ENCODE data around the gene SSTR5.
A peak's percentile ranks its signal among the peaks of the same experiment; 100 is the strongest.

SSTR5 gene

GRCh38 chr16:1035066-1035415 lies 37.5 kb upstream of the SSTR5 start:
- Mint-ChIP-seq H3K27ac (no peak overlapping the region), H3K4me1 (no peaks in the 10 kb centered on the region), H3K27me3 (no peaks in the 10 kb centered on the region)

GRCh38 chr16:1036166-1036565 lies 36.4 kb upstream of the SSTR5 start:
- Mint-ChIP-seq H3K4me1 (no peaks in the 10 kb centered on the region), H3K27me3 (no peaks in the 10 kb centered on the region), H3K4me3 (no peak overlapping the region), H3K9me3 (no peaks in the 10 kb centered on the region), H3K36me3 (no peaks in the 10 kb centered on the region), H3K27ac (no peak overlapping the region)

More at GRCh38 chr16:1035066-1035415, 37.5 kb upstream of the SSTR5 start:
- no peaks in the 10 kb centered on the region for H3K36me3 Mint-ChIP-seq
- H3K9me3 Mint-ChIP-seq = no peaks in the 10 kb centered on the region
- H3K4me3 Mint-ChIP-seq = no peak overlapping the region

DNA sequence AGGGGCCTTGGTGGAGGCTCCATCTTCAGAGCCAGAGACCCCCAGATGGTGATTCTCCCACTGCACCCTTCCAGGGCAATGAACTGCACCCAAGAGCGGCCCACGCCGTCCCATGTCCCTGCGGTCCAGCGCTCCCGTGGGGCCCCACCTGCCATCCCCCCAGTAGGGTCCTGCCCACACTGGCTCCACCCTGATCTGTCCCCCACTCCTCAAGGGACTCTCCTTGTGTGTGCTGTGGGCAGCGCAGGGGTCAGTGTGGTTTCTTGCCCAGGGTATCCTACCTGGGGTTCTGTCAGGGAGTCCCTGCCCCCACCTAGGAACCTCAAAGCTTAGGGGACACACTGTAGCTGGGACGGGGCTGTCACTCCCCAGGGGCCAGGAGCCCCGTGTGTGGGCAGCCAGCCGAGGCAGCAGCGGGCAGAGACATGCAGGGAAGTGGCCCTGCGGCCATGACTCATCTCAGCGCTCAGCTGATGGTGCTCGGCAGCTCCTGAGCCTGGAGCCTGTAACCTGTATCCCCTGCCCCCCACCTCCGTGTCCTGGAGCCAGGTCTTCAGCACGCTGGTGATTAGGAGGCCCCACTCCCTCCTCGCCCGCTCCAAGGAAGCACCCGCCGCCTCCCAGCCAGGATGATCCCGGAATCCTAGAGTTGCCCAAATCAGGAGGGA lies 35.7 kb upstream of the SSTR5 start:
- H3K36me3 Mint-ChIP-seq = no peaks in the 10 kb centered on the region
- H3K9me3 Mint-ChIP-seq = no peaks in the 10 kb centered on the region
- H3K4me1 Mint-ChIP-seq = no peaks in the 10 kb centered on the region
- no peak overlapping the region for H3K4me3 Mint-ChIP-seq
- H3K27me3 Mint-ChIP-seq = no peaks in the 10 kb centered on the region
- no peak overlapping the region for H3K27ac Mint-ChIP-seq

DNA sequence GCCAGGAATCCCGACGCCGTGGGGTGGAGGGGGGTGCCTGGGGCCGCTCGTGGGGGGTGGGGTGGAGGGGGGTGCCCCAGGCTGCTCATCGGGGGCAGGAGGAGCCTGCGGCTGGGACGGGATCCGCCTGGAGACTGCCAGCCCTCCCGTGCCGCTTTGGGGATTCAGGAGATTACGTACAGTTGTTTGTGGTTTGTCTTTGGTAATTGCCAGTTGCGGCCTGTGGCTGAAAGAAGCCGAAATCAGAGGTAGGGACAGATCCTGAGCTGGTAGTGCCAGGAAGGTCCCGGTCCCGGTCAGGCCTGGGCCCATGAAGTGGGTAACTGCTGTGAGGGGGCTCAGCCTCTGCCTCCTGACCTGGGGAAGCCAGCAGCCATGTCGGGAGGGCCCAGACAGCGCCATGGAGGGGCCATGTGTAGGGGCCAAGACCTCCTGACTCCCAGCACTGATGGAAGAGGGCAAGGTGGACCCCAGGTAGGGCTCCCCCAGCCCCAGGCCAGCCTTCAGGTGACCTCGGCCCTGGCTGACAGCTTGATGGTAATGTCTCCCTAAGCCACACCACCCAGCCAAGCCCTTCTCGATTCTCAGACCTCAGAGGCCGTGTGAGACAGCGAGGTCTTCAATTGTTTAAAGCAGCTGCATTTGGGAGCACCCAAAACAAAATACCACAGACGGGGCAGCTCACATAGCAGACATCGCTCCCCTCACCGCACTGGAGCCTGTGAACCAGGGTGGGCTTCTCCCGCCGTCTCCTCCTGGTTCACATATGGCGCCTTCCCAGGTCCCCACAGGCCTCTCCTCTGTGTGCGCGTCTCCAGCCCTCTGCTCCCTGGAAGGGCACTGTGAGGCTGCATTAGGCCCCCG lies 34.9 kb upstream of the SSTR5 start:
- no peaks in the 10 kb centered on the region for H3K9me3 Mint-ChIP-seq
- no peaks in the 10 kb centered on the region for H3K36me3 Mint-ChIP-seq
- no peak overlapping the region for H3K27ac Mint-ChIP-seq
- no peaks in the 10 kb centered on the region for H3K4me1 Mint-ChIP-seq
- H3K27me3 Mint-ChIP-seq = no peaks in the 10 kb centered on the region
- H3K4me3 Mint-ChIP-seq = no peak overlapping the region

DNA sequence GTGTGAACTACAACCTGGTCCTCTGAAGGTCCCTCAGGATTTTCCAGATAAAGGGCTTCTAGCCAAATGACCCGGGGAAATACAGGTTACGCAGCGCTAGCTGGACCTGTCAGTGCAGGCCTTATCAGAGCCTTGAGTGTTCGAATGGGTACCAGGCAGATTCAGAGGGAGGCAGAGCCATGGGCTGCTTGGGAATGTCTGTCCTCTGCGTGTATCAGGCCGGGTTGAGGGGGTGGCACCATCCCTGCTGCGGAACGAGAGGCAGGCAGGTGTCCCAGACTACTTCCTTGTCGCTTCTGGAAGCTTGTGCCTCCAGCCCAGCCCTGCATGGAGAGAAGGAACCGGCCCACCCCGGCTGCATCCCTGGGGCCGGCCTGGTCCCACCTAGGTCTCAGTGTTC lies 33.6 kb upstream of the SSTR5 start:
- Mint-ChIP-seq H3K9me3 (no peaks in the 10 kb centered on the region), H3K4me3 (no peak overlapping the region), H3K4me1 (no peaks in the 10 kb centered on the region), H3K27ac (no peak overlapping the region), H3K36me3 (no peaks in the 10 kb centered on the region), H3K27me3 (no peaks in the 10 kb centered on the region)

DNA sequence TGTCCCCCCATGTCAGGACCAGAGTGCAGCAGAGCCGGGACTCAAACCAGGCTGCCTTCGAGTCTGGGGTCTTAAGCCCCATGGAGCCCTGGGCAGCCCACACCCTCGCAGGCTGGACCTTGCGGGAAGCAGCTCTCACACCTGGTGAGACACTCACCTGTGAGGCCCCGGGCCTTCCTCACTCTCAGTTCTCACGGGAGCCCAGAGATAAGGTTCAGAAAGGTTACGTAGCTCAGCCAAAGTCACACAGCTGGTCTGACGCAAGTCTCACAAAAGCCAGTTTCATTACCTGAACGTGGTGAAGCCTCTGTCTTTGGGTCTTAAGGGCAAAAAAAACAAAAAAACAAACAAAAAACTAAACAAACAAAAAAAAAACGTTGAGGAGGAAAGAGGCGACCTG lies 32.8 kb upstream of the SSTR5 start:
- Mint-ChIP-seq H3K27ac (no peak overlapping the region), H3K9me3 (no peaks in the 10 kb centered on the region), H3K36me3 (no peaks in the 10 kb centered on the region), H3K4me3 (no peak overlapping the region), H3K27me3 (no peaks in the 10 kb centered on the region), H3K4me1 (no peaks in the 10 kb centered on the region)

DNA sequence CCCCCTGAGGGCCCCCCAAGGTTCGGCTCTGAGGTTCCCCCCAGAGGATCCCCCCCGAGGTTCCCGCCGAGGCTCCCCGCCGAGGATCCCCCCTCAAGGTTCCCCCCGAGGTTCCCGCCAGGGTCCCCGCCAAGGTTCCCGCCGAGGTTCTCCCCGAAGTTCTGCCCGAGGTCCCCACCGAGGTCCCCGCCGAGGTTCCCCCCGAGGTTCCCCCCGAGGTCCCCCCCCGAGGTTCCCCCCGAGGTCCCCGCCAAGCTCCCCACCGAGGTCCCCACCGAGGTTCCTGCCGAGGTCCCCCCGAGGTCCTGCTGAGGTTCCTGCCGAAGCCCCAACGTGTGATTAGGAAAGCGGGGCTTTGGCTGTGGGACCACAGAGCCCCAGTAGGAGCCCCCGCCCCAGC lies 32.2 kb upstream of the SSTR5 start:
- Mint-ChIP-seq H3K4me3 (no peak overlapping the region), H3K9me3 (no peaks in the 10 kb centered on the region), H3K27me3 (no peaks in the 10 kb centered on the region), H3K27ac (no peak overlapping the region), H3K36me3 (no peaks in the 10 kb centered on the region), H3K4me1 (no peaks in the 10 kb centered on the region)

DNA sequence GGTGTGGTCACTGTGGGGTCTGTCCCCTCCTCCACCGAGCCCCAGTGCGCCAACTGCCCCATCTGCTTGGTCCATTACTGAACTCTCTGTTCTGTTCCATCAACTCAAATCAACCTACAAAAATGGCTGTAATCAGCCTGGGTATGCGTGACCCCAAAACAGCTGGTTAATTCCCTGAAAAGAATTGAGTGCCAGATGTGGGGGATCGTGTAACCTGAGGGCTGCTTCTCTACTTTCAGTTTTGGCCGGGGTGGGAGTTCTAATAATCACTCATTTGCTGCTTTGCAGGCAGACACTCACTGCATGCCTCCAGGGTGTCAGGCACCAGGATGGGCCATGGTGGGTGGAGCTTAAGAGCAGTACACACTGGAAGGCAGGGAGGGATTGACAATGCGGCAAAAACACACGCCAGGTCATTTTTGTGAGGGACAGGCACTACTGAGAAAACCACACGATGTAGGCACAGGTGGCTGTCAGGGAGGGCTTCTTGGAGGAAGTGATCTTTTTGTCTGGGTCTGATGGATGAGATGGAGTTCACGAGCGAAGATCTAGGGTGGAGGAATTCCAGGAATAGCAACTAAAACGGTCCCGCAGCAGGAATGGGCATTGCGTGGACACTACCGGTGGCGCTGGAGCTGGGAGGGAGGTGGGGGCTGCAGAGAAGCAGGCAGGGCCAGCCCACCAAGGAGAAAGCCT lies 30.4 kb upstream of the SSTR5 start:
- H3K36me3 Mint-ChIP-seq = no peaks in the 10 kb centered on the region
- H3K27me3 Mint-ChIP-seq = no peaks in the 10 kb centered on the region
- H3K4me1 Mint-ChIP-seq = no peaks in the 10 kb centered on the region
- H3K4me3 Mint-ChIP-seq = no peak overlapping the region
- peak overlapping the region; percentile 73 for H3K27ac Mint-ChIP-seq
- H3K9me3 Mint-ChIP-seq = no peaks in the 10 kb centered on the region

DNA sequence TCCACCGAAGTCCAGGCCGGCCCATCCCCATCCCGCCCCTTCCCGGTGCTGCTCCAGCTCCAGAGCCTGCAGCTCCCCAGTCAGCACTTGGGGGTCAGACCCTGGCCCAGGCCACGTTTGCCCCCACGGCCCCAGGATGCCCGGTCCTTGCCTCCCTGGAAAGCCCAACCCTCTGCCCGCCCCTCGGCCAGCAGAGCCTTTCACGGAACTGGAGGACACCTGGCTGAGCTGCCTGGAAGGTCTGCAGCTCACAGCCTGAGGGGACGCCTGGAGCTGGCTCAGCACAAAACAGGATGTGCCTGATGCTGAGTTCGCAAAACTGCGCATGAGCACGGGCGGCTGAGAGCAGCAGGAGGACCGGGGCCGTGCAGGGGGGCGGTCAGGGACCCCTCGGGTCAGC lies 29.7 kb upstream of the SSTR5 start:
- no peak overlapping the region for H3K4me3 Mint-ChIP-seq
- H3K36me3 Mint-ChIP-seq = no peaks in the 10 kb centered on the region
- no peaks in the 10 kb centered on the region for H3K27me3 Mint-ChIP-seq
- no peaks in the 10 kb centered on the region for H3K4me1 Mint-ChIP-seq
- no peaks in the 10 kb centered on the region for H3K9me3 Mint-ChIP-seq
- H3K27ac Mint-ChIP-seq = no peak overlapping the region

- Mint-ChIP-seq H3K4me3 (no peak overlapping the region), H3K27me3 (no peaks in the 10 kb centered on the region), H3K9me3 (no peaks in the 10 kb centered on the region), H3K27ac (no peak overlapping the region), H3K36me3 (no peaks in the 10 kb centered on the region), H3K4me1 (no peaks in the 10 kb centered on the region)
Observed at GRCh38 chr16:1043881-1044451, 28.6 kb upstream of the SSTR5 start.

DNA sequence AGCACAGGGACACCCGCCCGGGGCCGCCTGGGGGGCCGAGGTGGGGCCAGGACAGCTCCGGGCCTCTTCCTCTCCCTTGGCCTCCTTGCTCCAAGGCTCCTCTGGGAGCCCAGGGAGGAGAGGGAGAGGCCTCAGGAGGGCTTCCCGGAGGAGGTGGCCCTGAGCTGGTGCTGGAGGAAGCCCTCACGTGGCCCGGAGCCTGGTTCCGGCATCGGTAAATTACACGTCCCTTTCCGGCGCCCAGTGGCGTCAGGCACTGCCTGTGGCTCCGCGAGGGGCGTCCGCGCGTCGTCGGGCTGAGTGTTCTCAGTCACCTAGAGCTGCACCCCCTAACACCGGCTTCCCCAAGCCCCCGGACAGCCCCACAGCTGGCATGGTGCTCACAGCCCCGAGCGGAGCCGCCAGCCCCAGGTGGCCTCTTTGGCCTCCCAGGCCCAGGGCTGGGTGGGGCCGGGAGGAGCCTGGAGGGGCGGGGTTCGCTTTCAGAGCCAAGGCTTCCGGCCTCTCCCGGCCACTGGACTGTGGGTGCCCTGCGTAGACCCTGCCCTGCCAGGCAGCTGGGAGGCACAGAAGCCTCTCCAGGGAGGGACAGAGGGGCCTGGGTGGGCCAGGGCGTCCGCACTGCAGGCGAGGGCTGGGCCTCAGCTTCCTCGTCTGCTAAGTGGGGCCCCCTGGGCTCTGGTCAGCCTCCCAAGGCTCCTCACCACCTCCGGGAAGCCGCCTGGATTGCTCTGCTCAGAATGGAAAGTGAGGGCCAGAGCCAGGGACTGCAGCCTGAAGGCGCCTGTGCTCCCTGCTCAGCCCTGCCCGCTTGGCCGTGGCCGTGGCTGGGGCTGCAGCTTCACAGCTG lies 27.9 kb upstream of the SSTR5 start:
- no peak overlapping the region for H3K27ac Mint-ChIP-seq
- H3K27me3 Mint-ChIP-seq = no peaks in the 10 kb centered on the region
- no peak overlapping the region for H3K4me3 Mint-ChIP-seq
- no peaks in the 10 kb centered on the region for H3K36me3 Mint-ChIP-seq
- H3K9me3 Mint-ChIP-seq = no peaks in the 10 kb centered on the region
- H3K4me1 Mint-ChIP-seq = no peaks in the 10 kb centered on the region

- Mint-ChIP-seq H3K9me3 (no peaks in the 10 kb centered on the region), H3K36me3 (no peaks in the 10 kb centered on the region), H3K27ac (no peak overlapping the region), H3K4me3 (no peak overlapping the region), H3K27me3 (no peaks in the 10 kb centered on the region), H3K4me1 (no peaks in the 10 kb centered on the region)
Observed at GRCh38 chr16:1045310-1045992, 27.1 kb upstream of the SSTR5 start.

DNA sequence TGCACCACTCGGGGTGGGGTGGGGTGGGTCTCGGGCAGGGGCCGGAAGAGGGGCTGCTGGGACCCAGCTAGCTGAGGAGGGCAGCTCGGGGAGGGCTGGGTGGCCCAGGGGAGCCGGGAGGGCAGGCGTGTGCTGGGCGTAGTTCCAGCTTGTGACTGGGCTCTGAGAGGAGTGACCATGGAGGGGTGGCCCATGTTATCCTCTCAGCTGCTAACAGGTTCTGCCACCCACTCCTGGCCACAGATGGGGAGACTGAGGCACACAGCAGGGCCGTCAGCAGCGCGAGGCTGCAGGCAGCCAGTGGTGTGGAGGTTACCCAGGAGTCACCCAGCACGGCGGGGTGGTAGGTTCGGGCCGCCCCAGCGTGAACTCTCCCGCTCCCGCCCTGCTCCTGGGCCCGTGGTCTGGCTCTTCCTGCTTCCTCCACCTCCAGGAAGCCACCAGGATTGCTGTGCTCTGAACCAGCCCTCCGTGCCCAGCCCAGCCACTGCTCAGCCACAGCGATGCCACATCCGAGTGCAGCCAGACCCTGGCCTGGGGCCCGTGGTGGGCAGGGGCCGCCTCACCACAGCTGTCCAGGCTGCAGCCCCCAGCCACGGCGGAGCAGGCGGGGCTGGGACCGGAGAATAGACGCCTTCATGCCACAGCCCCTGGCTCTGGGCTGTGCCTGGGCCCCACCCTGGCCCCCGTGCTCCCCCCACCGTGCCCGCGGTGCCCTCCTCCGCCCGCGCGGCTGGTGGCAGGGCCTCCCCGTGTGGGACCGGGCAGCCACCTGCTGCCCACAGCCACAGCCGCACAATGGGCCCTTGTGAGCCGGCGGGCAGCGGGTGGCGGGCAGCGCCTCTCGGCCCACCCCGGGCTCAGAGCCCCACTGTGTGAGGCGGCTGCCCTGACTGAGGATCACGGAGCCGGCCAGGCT lies 26.3 kb upstream of the SSTR5 start:
- no peaks in the 10 kb centered on the region for H3K36me3 Mint-ChIP-seq
- no peak overlapping the region for H3K4me3 Mint-ChIP-seq
- H3K27ac Mint-ChIP-seq = no peak overlapping the region
- H3K4me1 Mint-ChIP-seq = no peaks in the 10 kb centered on the region
- no peaks in the 10 kb centered on the region for H3K27me3 Mint-ChIP-seq
- no peaks in the 10 kb centered on the region for H3K9me3 Mint-ChIP-seq

DNA sequence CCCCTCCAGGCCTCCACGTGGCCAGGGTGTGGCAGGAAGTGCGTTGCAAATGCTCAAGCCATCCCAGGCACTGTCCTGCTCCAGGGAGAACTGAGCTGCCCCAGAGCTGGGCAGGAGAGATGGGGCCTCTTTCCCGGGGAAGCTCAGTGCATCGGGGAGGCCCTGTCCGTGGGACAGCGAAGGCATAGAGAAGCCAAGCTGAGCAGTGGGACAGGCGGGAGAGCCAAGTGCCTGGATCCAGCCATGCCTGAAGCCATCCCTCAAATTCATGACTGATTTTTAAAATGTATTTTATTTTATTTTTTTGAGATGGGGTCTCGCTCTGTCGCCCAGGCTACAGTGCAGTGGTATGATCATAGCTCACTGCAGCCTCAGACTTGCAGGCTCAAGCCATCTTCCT lies 25.4 kb upstream of the SSTR5 start:
- Mint-ChIP-seq H3K27me3 (no peaks in the 10 kb centered on the region), H3K4me1 (no peaks in the 10 kb centered on the region), H3K4me3 (no peak overlapping the region), H3K36me3 (no peaks in the 10 kb centered on the region), H3K9me3 (no peaks in the 10 kb centered on the region), H3K27ac (no peak overlapping the region)
